Hepatocyte (in vitro differentiated cells): ENCODE results near the gene TRIM46.
"Not testable (repeated sequence)": the region's sequence is repeated elsewhere in the genome, so short reads cannot be mapped to it uniquely, and the experiment has no call there.

Experiments used
- CTCF ChIP-seq: fragments of 200-600 bp; sonication (generic); IDR thresholded peaks from 2 replicates; pipeline ENCODE4 v1.5.1; 2016; ENCODE audit warnings: antibody characterized with exemption, mild to moderate bottlenecking; ENCODE audit not compliant: poor library complexity
- EZH2 ChIP-seq: fragments of 200-600 bp; sonication (generic); IDR thresholded peaks from 2 replicates; pipeline ENCODE4 v1.6.1; 2016; ENCODE audit warnings: antibody characterized with exemption, mild to moderate bottlenecking, borderline replicate concordance
- EZH2phosphoT487 ChIP-seq: fragments of 200-600 bp; sonication (generic); IDR thresholded peaks from one replicate; pipeline ENCODE4 v1.6.1; 2018; ENCODE audit warnings: antibody characterized with exemption, mild to moderate bottlenecking, low read depth, moderate library complexity; ENCODE audit not compliant: unreplicated experiment, severe bottlenecking

GRCh38 chr1:155189926-155190325, 16.3 kb downstream of the TRIM46 start:
- TF ChIP-seq CTCF, EZH2, EZH2phosphoT487: not testable (repeated sequence)
